Neutrophil (primary cell): ENCODE measurements around the gene CRBN.

Source experiments
- H3K27ac ChIP-seq: fragments of 200-600 bp; sonication (generic); 2 replicates; pipeline ENCODE4 v1.5.1; 2016; ENCODE audit warnings: mild to moderate bottlenecking, moderate library complexity
- H3K27me3 ChIP-seq: fragments of 200-600 bp; sonication (generic); 2 replicates; pipeline ENCODE4 v1.6.0; 2016; ENCODE audit warnings: mild to moderate bottlenecking
- H3K36me3 ChIP-seq: fragments of 200-600 bp; sonication (generic); 2 replicates; pipeline ENCODE4 v1.5.1; 2017
- H3K4me1 ChIP-seq, 2 experiments: fragments of 200-600 bp in 1 of 2; sonication (generic) in 1 of 2; 1 replicate in 1 of 2; 2 replicates in 1 of 2; pipeline versions ENCODE4 v1.5.1 to v1.6.1; 2013 to 2016; ENCODE audit warnings: low read depth in 1 of 2, low read length in 1 of 2, mild to moderate bottlenecking in 1 of 2, moderate library complexity in 1 of 2; ENCODE audit not compliant: control insufficient read depth in 1 of 2, insufficient read depth in 1 of 2
- H3K4me3 ChIP-seq, 2 experiments: fragments of 200-600 bp in 1 of 2; sonication (generic) in 1 of 2; 1 replicate in 1 of 2; 2 replicates in 1 of 2; pipeline ENCODE4 v1.5.1; 2013 to 2016; ENCODE audit warnings: low read depth in 1 of 2, low read length in 1 of 2, mild to moderate bottlenecking in 1 of 2, moderate library complexity in 1 of 2
- H3K9me3 ChIP-seq: fragments of 200-600 bp; sonication (generic); 2 replicates; pipeline ENCODE4 v1.5.1; 2016
- TF ChIP-seq, protein P1 (sequence below): fragments of 200-600 bp; sonication (generic); IDR thresholded peaks from 2 replicates; pipeline ENCODE4 v1.5.1; 2016; ENCODE audit warnings: antibody characterized with exemption

CRBN gene

DNA sequence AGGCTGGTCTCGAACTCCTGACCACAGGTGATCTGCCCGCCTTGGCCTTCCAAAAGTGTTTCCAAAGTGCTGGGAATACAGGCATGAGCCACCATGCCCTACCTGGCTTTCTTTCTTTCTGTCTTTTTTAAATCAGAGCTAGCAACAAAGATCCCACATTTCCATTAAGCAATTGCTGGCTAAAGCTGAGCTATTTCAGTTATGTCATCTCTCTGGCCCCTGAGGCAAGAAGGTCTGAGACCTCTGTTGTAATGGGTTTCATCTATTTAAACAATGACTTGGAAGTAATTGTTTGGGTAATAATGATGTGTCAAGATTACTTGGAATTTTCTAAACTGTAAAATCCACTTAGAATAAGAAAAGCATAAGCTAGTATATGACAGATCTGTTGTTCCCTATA is 30.2 kb upstream of the CRBN start:
- Histone ChIP-seq H3K9me3 (no peaks in the 10 kb centered on the region), H3K4me1 (no peaks in the 10 kb centered on the region), H3K4me3 (no peak overlapping the region), H3K27ac (no peak overlapping the region), H3K27me3 (no peaks in the 10 kb centered on the region), H3K36me3 (no peaks in the 10 kb centered on the region)
- TF ChIP-seq, protein P1, sequence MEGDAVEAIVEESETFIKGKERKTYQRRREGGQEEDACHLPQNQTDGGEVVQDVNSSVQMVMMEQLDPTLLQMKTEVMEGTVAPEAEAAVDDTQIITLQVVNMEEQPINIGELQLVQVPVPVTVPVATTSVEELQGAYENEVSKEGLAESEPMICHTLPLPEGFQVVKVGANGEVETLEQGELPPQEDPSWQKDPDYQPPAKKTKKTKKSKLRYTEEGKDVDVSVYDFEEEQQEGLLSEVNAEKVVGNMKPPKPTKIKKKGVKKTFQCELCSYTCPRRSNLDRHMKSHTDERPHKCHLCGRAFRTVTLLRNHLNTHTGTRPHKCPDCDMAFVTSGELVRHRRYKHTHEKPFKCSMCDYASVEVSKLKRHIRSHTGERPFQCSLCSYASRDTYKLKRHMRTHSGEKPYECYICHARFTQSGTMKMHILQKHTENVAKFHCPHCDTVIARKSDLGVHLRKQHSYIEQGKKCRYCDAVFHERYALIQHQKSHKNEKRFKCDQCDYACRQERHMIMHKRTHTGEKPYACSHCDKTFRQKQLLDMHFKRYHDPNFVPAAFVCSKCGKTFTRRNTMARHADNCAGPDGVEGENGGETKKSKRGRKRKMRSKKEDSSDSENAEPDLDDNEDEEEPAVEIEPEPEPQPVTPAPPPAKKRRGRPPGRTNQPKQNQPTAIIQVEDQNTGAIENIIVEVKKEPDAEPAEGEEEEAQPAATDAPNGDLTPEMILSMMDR = no peak

GRCh38 chr3:3209057-3209456 is 29.6 kb upstream of the CRBN start:
- Histone ChIP-seq H3K4me1 (no peaks in the 10 kb centered on the region), H3K4me3 (no peak overlapping the region), H3K9me3 (no peaks in the 10 kb centered on the region), H3K27me3 (no peaks in the 10 kb centered on the region), H3K27ac (no peak overlapping the region), H3K36me3 (no peaks in the 10 kb centered on the region)
- TF ChIP-seq, protein P1 = no peak

DNA sequence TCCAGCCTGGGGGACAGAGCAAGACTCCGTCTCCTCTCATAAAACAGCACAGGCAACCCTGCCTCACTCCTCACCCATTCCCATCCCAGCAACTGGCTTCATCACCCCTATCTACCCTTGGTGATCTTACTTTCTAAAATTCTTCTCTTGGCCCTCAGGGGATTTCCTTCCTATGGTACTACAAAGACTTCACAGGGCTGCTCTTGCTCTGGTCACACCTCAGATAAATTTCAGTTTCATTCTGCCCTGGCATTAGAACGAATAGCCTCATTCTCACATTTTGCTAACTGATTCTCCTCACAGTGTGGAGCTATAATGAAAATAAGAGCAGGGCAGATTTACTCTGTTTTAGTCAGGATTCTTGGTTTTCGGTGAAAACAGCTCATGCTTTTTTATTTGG is 22.1 kb upstream of the CRBN start:
- Histone ChIP-seq H3K27ac (no peak overlapping the region), H3K9me3 (no peaks in the 10 kb centered on the region), H3K36me3 (no peaks in the 10 kb centered on the region), H3K4me3 (no peak overlapping the region), H3K27me3 (no peaks in the 10 kb centered on the region), H3K4me1 (no peaks in the 10 kb centered on the region)
- TF ChIP-seq, protein P1 = no peak

- H3K9me3 ChIP-seq = no peaks in the 10 kb centered on the region
- H3K27me3 ChIP-seq = no peaks in the 10 kb centered on the region
- no peaks in the 10 kb centered on the region for H3K4me1 ChIP-seq
- TF ChIP-seq, protein P1 = no peak
- no peaks in the 10 kb centered on the region for H3K36me3 ChIP-seq
- no peak overlapping the region for H3K4me3 ChIP-seq
- no peak overlapping the region for H3K27ac ChIP-seq
Measured at GRCh38 chr3:3200632-3201212, 21.2 kb upstream of the CRBN start.

- no peak overlapping the region for H3K4me3 ChIP-seq
- H3K27me3 ChIP-seq = no peaks in the 10 kb centered on the region
- no peaks in the 10 kb centered on the region for H3K4me1 ChIP-seq
- H3K9me3 ChIP-seq = no peaks in the 10 kb centered on the region
- H3K36me3 ChIP-seq = no peaks in the 10 kb centered on the region
- H3K27ac ChIP-seq = no peak overlapping the region
- TF ChIP-seq, protein P1 = no peak
Measured at GRCh38 chr3:3199306-3199705, 19.8 kb upstream of the CRBN start.
